Mesendoderm (in vitro differentiated cells): Measurements from ENCODE around the gene CBFA2T2.
"Not testable (repeated sequence)": the region's sequence is repeated elsewhere in the genome, so short reads cannot be mapped to it uniquely, and the experiment has no call there.

Source experiments
- DNase-seq: peaks from one replicate; pipeline ENCODE4 v3.0.0; 2013
- H2AK5ac ChIP-seq: 2 replicates; pipeline ENCODE4 v1.6.1; 2013; ENCODE audit warnings: low read length, inconsistent platforms
- H2BK120ac ChIP-seq: 2 replicates; pipeline ENCODE4 v1.6.1; 2013; ENCODE audit warnings: low read depth, mild to moderate bottlenecking, low read length, moderate library complexity, mixed read lengths
- H2BK15ac ChIP-seq: replicated peaks from 2 replicates; pipeline ENCODE4 v1.6.1; 2013; ENCODE audit warnings: low read depth, mild to moderate bottlenecking, moderate library complexity
- H2BK5ac ChIP-seq: 2 replicates; pipeline ENCODE4 v1.6.1; 2013; ENCODE audit warnings: low read length, inconsistent platforms
- H3K18ac ChIP-seq: 2 replicates; pipeline ENCODE4 v1.6.1; 2013; ENCODE audit warnings: mild to moderate bottlenecking, low read length, mixed read lengths
- H3K23ac ChIP-seq: one replicate; pipeline ENCODE4 v1.6.1; 2013; ENCODE audit warnings: low read length
- H3K27ac ChIP-seq: 2 replicates; pipeline ENCODE4 v1.5.1; 2013; ENCODE audit warnings: low read depth, mild to moderate bottlenecking, inconsistent platforms, low read length, moderate library complexity
- H3K27me3 ChIP-seq: 2 replicates; pipeline ENCODE4 v1.6.1; 2013; ENCODE audit warnings: low read length, control low read depth, mild to moderate bottlenecking, inconsistent platforms; ENCODE audit not compliant: insufficient read depth, poor library complexity
- H3K36me3 ChIP-seq: 2 replicates; pipeline ENCODE4 v1.6.1; 2013; ENCODE audit warnings: low read length, inconsistent platforms; ENCODE audit not compliant: control insufficient read depth, insufficient read depth
- H3K4ac ChIP-seq: one replicate; pipeline ENCODE4 v1.6.1; 2013; ENCODE audit warnings: low read depth, mild to moderate bottlenecking, low read length, moderate library complexity
- H3K4me1 ChIP-seq: 2 replicates; pipeline ENCODE4 v1.6.1; 2013; ENCODE audit warnings: low read depth, low read length, inconsistent platforms; ENCODE audit not compliant: control insufficient read depth
- H3K4me2 ChIP-seq: 2 replicates; pipeline ENCODE4 v1.6.1; 2013; ENCODE audit warnings: low read length
- H3K4me3 ChIP-seq: 2 replicates; pipeline ENCODE4 v1.5.1; 2013; ENCODE audit warnings: mild to moderate bottlenecking, low read length
- H3K56ac ChIP-seq: one replicate; pipeline ENCODE4 v1.6.1; 2013; ENCODE audit warnings: low read length
- H3K79me1 ChIP-seq: 2 replicates; pipeline ENCODE4 v1.6.1; 2013; ENCODE audit warnings: low read length, inconsistent platforms
- H3K79me2 ChIP-seq: 2 replicates; pipeline ENCODE4 v1.6.1; 2013; ENCODE audit warnings: mild to moderate bottlenecking, low read length; ENCODE audit not compliant: control insufficient read depth, insufficient read depth
- H3K9ac ChIP-seq: 2 replicates; pipeline ENCODE4 v1.6.1; 2013; ENCODE audit warnings: low read length, inconsistent platforms
- H4K5ac ChIP-seq: one replicate; pipeline ENCODE4 v1.6.1; 2013; ENCODE audit warnings: low read length
- H4K8ac ChIP-seq: one replicate; pipeline ENCODE4 v1.6.1; 2013; ENCODE audit warnings: low read depth, mild to moderate bottlenecking, control low read depth, low read length, moderate library complexity
- WGBS: extraction: QIAGEN DNeasy Blood & Tissue Kit; methylation state at CpG from one replicate; pipeline ENCODE4 v1.1.7; 2013; ENCODE audit warnings: low lambda C conversion rate, missing lambda C conversion rate; ENCODE audit not compliant: insufficient coverage; ENCODE audit errors: extremely low coverage; 5-methylcytosine and 5-hydroxymethylcytosine counted together

Gene CBFA2T2

DNA sequence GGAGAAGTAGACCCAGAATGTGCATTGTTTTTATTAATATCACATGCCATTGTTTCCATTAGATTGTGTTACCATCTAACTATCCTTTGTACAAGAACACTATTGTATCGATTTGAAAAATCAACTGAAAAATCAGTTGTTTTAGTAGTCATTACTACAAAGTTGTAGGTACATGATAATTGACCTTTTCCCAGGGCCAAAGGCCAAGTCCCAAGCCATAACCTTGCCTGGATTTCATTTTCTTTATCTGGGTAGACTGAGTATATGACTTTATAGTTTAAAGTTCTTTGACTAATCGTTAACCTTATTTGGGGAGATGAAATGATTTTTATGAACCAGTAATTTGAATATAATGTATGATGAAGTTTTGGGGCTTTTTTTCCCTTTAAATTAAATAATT is 93.2 kb downstream of the CBFA2T2 start:
- no peak overlapping the region for H2AK5ac ChIP-seq
- H3K4me2 ChIP-seq = no peak overlapping the region
- no peak overlapping the region for H3K4ac ChIP-seq
- H3K27ac ChIP-seq = no peak overlapping the region
- no peak overlapping the region for H2BK15ac ChIP-seq
- no peaks in the 10 kb centered on the region for H3K79me2 ChIP-seq
- H3K4me3 ChIP-seq = no peak overlapping the region
- no peak overlapping the region for H4K5ac ChIP-seq
- WGBS = 100% methylated on average over 1 of the region's 2 CpGs
- H3K4me1 ChIP-seq = no peaks in the 10 kb centered on the region
- no peak overlapping the region for H3K23ac ChIP-seq
- H3K9ac ChIP-seq = no peak overlapping the region
- H3K18ac ChIP-seq = no peak overlapping the region
- H2BK5ac ChIP-seq = no peak overlapping the region
- no peaks in the 10 kb centered on the region for H3K79me1 ChIP-seq
- H3K27me3 ChIP-seq = no peaks in the 10 kb centered on the region
- no peaks in the 10 kb centered on the region for H3K36me3 ChIP-seq
- H3K56ac ChIP-seq = no peak overlapping the region
- no peak overlapping the region for H4K8ac ChIP-seq
- H2BK120ac ChIP-seq = no peak overlapping the region
- DNase-seq = no peak

DNA sequence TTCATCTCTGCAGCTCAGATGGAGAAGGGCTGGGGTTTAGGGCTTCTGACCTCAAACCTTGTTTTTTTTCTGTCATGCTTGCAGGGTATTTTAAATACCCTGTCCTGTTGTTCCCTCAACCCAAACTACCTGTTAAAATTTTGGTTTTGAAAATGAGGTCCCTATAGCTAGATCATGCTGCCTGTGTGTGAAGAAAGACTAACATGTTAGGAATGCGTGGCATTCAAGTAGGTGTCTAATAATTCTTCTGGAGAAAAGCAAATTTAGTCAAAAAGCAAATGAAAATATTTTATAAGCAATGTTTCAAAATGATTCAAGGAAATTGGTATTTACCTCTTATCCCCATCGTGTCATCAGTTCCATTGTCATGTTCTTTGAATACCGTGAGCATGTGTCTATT is 95.1 kb downstream of the CBFA2T2 start:
- WGBS = no CpG with 5 or more reads among the region's 3 CpGs
- H3K27me3 ChIP-seq = no peaks in the 10 kb centered on the region
- no peak overlapping the region for H2BK5ac ChIP-seq
- H3K36me3 ChIP-seq = no peaks in the 10 kb centered on the region
- H3K4me3 ChIP-seq = no peak overlapping the region
- no peak overlapping the region for H4K8ac ChIP-seq
- no peak overlapping the region for H2AK5ac ChIP-seq
- H3K27ac ChIP-seq = no peak overlapping the region
- H2BK15ac ChIP-seq = no peak overlapping the region
- H4K5ac ChIP-seq = no peak overlapping the region
- no peak overlapping the region for H3K4ac ChIP-seq
- no peak overlapping the region for H3K9ac ChIP-seq
- no peak overlapping the region for H3K23ac ChIP-seq
- DNase-seq = no peak
- H3K56ac ChIP-seq = no peak overlapping the region
- no peaks in the 10 kb centered on the region for H3K79me2 ChIP-seq
- no peaks in the 10 kb centered on the region for H3K79me1 ChIP-seq
- no peak overlapping the region for H2BK120ac ChIP-seq
- no peaks in the 10 kb centered on the region for H3K4me1 ChIP-seq
- no peak overlapping the region for H3K4me2 ChIP-seq
- H3K18ac ChIP-seq = no peak overlapping the region

- no peak overlapping the region for H2BK120ac ChIP-seq
- no peaks in the 10 kb centered on the region for H3K36me3 ChIP-seq
- no peak overlapping the region for H2BK15ac ChIP-seq
- no peak overlapping the region for H3K27ac ChIP-seq
- H3K79me1 ChIP-seq = no peaks in the 10 kb centered on the region
- DNase-seq = no peak
- no peaks in the 10 kb centered on the region for H3K27me3 ChIP-seq
- H3K56ac ChIP-seq = no peak overlapping the region
- no peaks in the 10 kb centered on the region for H3K79me2 ChIP-seq
- no peak overlapping the region for H2BK5ac ChIP-seq
- H3K9ac ChIP-seq = no peak overlapping the region
- no peak overlapping the region for H4K8ac ChIP-seq
- H2AK5ac ChIP-seq = no peak overlapping the region
- H3K4me2 ChIP-seq = no peak overlapping the region
- no CpG with 5 or more reads among the region's 4 CpGs for WGBS
- H3K4me1 ChIP-seq = no peaks in the 10 kb centered on the region
- H3K4ac ChIP-seq = no peak overlapping the region
- H3K23ac ChIP-seq = no peak overlapping the region
- no peak overlapping the region for H4K5ac ChIP-seq
- no peak overlapping the region for H3K4me3 ChIP-seq
- no peak overlapping the region for H3K18ac ChIP-seq
These were observed 95.5 kb downstream of the CBFA2T2 start for GRCh38 chr20:33585413-33585812.

DNA sequence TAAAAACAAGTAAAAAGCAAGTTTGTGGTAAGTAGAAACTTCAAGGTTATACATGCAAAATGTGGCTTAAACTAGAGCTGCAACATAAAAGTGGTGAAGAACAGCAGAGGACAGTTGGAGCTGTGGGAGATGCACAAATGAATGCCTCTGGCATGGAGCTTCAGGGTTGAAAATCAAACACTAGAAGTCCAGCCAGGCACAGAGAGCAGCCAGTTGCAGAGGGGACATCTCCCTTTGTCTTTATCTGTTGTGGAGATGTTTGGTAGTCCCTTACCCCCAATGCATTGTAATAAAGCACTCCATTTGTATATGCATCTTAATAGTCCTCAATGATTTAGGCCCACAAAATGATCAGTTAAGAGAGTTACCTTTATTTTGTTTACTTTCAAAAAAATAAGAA is 99.2 kb downstream of the CBFA2T2 start:
- H2BK5ac ChIP-seq = no peak overlapping the region
- no peak overlapping the region for H2AK5ac ChIP-seq
- no peak overlapping the region for H3K4me3 ChIP-seq

DNA sequence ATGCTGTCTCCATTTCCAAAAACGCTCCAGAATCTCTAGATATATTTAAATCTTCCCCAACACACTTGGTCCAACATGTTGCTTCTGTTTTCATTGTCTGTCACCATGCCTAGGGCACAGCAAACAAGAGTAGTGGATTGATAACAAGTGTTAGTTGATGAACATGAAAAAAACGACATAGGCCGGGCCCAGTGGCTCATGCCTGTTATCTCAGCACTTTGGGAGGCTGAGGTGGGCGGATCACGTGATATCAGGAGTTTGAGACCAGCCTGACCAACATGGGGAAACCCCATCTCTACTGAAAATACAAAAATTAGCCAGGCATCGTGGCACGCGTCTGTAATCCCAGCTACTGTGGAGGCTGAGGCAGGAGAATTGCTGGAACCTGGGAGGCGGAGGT is 102.0 kb downstream of the CBFA2T2 start:
- not testable (repeated sequence) for H3K27ac ChIP-seq, H3K56ac ChIP-seq, H2BK5ac ChIP-seq, H3K18ac ChIP-seq, H2BK15ac ChIP-seq, H3K79me1 ChIP-seq, H3K4me1 ChIP-seq, H3K79me2 ChIP-seq, H3K23ac ChIP-seq, H3K9ac ChIP-seq, H3K4ac ChIP-seq, H3K27me3 ChIP-seq, H3K4me2 ChIP-seq, H3K36me3 ChIP-seq, H3K4me3 ChIP-seq, H4K8ac ChIP-seq, H4K5ac ChIP-seq, H2AK5ac ChIP-seq, H2BK120ac ChIP-seq
- WGBS = no CpG with 5 or more reads among the region's 9 CpGs
- peak; percentile 10 for DNase-seq

More for the DNA sequence above, 99.2 kb downstream of the CBFA2T2 start:
- Histone ChIP-seq H3K4me2 (no peak overlapping the region), H3K18ac (no peak overlapping the region), H3K79me1 (no peaks in the 10 kb centered on the region), H3K36me3 (no peaks in the 10 kb centered on the region), H3K27me3 (no peaks in the 10 kb centered on the region), H3K4ac (no peak overlapping the region), H3K56ac (no peak overlapping the region), H2BK15ac (no peak overlapping the region), H4K5ac (no peak overlapping the region), H4K8ac (no peak overlapping the region), H3K23ac (no peak overlapping the region), H2BK120ac (no peak overlapping the region), H3K79me2 (no peaks in the 10 kb centered on the region), H3K9ac (no peak overlapping the region), H3K4me1 (no peaks in the 10 kb centered on the region), H3K27ac (no peak overlapping the region)
- DNase-seq = no peak

DNA sequence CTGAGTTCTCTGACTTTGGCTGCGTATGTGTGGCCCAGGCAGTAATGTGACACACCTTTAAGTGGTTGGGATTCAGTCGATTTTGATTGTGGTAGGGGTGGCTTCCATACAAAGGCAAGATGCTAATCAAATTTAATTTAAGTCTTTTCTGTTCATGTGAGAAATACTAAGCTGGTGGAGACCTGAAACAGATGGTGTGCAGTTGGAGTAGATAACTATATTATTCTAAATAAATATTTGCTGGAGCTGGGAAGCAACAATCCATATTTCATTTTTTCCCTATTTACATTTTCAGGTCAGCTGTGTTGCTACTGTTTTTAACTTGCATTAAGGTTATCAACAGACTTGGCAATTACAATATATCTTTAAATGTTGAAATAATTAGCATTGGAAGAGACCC is 104.8 kb downstream of the CBFA2T2 start:
- no peaks in the 10 kb centered on the region for H3K4me1 ChIP-seq
- no peak overlapping the region for H3K4me3 ChIP-seq
- no peak overlapping the region for H4K8ac ChIP-seq
- no CpG with 5 or more reads among the region's 2 CpGs for WGBS
- H2AK5ac ChIP-seq = no peak overlapping the region
- no peak overlapping the region for H3K56ac ChIP-seq
- H3K18ac ChIP-seq = no peak overlapping the region
- no peaks in the 10 kb centered on the region for H3K79me2 ChIP-seq
- no peak overlapping the region for H2BK15ac ChIP-seq
- no peaks in the 10 kb centered on the region for H3K79me1 ChIP-seq
- no peaks in the 10 kb centered on the region for H3K36me3 ChIP-seq
- no peak overlapping the region for H4K5ac ChIP-seq
- DNase-seq = no peak
- no peak overlapping the region for H2BK5ac ChIP-seq
- H3K4ac ChIP-seq = no peak overlapping the region
- H3K27ac ChIP-seq = no peak overlapping the region
- no peaks in the 10 kb centered on the region for H3K27me3 ChIP-seq
- no peak overlapping the region for H3K4me2 ChIP-seq
- H2BK120ac ChIP-seq = no peak overlapping the region
- no peak overlapping the region for H3K9ac ChIP-seq
- H3K23ac ChIP-seq = no peak overlapping the region
